ENCODE results near the gene TOM1L2.
A peak's percentile ranks its signal among the peaks of the same experiment; 100 is the strongest.
"Not testable (repeated sequence)": the region's sequence is repeated elsewhere in the genome, so short reads cannot be mapped to it uniquely, and the experiment has no call there.

Gene TOM1L2

DNA sequence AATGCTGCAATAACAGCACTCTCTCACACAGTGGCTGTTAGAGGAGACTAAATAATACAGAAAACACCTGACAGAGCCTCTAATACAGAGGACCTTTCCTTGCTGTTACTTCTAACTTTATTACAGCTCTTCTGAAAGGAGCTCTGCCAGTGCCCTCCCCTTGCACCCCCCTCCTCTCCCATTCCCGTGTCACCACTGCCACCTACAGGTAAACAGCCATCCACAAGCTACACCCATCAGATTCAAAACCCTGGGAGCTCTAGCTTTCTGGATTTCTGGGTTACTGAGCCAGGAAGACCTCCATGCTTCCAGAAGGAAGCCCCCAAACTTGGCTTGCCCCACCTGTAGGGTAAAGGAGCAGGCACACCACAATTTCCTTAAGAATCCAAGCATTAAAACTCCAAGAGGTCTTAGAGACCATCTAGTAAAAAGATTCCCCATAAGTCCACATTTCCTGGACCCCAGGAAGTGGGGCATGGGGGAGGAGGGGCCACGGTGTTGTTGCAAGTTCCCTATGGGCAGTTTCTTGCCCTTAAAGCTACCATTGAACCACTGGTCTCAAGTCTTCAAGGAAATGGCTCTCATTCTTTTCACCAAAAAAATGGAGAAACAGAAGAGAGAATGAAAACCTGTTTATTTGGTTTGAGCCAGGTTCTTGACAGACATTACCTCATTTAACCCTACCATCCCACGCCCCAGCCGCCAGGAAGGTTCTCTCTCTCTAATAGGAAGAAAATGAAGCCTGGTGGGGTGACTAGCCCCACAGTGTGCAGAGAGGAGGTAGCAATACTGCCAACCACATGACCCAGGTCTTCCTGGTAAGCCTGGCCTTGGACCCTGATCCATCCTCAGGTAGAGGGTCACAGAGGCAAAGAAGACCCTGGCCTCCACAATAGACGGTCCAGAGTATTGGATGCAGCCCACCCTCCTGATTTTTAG, 52.8 kb downstream of the TOM1L2 start:
- DNase-seq: peak; percentile 75

DNA sequence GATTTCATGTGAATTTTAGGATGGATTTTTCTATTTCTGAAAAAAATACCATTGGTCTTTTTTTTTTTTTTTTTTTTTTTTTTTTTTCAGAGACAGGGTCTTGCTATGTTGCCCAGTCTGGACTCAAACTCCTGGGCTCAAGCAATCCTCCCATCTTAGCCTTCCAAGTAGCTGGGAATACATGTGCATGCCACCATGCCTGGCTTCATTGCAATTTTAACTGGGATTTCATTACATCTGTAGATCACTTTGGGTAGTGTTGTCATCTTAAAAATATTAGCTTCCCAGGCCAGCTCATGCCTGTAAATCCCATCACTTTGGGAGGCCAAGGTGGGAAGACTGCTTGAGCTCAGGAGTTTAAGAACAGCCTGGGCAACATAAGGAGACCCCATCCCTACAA, 54.8 kb downstream of the TOM1L2 start:
- DNase-seq: no peak

DNA sequence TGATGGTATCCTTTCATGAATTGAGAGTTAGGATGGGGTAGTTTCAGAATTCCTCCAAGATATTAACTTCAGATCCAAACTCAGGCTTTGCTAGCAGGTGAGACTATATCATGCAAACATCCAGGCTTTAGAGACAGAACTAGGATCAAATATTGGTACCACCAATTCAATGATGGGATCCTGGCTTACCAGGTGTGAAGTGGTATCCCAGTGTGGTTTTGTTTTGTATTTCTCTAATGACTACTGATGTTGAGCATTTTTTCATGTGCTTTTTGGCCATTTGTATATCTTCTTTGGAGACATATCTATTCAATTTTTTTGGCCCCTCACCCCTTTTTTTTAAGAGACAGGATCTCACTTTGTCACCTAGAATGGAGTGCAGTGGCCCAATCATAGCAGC, 57.0 kb downstream of the TOM1L2 start:
- DNase-seq: no peak

DNA sequence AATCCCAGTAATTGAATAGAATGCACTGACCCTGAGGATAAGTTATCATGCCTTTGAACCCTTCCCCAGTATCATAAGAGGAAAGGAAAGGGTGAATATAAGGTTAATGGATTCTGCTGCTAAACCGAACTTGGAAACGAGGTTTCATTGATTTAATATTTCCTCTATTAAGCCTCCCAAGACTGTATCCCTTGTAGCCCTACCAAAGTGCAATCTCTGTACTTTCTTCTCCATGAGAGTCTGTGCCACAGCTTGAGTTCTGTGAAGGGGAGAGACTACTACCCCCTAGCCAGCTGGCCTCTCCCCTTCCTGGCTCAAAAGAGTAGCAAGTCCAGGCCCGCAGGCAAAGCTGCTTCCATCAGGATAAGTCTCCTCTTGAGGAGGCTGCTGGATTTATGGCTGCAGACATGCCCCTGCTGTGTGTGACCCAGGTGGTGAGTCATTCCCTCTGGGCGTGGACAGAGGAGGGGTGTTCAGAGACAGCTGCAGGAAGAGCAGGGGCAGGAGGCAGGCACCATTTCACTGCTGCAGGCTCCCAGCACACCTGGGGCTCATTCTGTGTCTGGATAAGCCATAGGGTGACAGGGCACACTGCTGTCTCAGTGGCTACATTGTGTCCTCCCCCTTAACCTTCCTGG, 58.4 kb downstream of the TOM1L2 start:
- peak; percentile 42 for DNase-seq

DNA sequence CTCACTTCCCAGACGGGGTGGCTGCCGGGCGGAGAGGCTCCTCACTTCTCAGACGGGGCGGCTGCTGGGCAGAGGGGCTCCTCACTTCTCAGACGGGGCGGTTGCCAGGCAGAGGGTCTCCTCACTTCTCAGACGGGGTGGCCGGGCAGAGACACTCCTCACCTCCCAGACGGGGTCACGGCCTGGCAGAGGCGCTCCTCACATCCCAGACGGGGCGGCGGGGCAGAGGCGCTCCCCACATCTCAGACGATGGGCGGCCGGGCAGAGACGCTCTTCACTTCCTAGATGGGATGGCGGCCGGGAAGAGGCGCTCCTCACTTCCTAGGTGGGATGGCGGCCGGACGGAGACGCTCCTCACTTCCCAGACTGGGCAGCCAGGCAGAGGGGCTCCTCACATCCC, 59.9 kb downstream of the TOM1L2 start:
- not testable (repeated sequence) for DNase-seq

DNA sequence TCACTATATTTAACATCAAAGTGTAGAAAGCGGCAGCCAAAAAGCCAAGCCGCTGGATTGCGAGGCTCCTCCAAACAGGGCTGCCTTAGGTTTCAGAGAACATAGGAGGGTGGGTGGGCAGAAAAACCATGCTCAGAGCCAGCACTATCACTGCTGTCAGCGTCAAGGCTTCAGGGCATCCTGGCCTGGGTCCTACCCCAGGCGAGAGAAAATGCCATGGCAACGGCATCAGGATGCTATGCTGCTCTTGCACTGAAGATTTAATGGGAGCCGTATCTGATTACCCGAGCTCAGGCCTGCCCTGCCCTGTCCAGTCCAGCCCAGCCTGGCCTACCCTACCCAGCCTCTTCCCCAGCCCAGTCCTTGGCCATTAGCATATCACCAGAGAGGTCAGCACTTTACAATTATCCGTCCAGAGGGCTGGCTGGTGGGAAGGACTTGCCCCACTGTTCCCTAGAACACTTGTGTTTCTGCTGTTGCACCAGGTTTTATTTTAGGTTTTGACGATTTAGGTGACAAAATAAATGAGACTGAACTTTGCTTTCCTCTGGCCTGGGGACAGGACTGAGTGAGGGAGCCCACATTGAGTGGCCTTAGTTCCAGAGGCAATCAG, 61.1 kb downstream of the TOM1L2 start:
- no peak for DNase-seq

DNA sequence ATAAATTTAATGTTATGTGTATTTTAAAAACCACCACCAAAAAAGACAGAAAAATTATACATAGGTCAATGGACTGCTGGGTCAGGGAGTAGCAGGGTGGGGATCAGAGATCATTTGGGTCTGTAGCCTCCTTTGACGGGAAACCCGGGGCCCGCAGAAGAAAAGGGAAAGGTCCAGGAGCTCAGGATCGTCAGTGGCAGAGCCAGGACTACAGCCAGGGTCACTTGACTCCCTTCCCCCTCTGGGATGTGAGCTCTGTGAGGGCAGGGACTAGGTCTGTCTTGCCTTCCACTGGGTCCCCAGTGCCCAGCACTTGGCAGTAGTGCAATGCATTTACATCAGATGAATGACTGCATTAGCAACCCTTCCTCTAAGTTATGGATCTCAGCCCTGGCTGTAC, 62.1 kb downstream of the TOM1L2 start:
- no peak for DNase-seq

DNA sequence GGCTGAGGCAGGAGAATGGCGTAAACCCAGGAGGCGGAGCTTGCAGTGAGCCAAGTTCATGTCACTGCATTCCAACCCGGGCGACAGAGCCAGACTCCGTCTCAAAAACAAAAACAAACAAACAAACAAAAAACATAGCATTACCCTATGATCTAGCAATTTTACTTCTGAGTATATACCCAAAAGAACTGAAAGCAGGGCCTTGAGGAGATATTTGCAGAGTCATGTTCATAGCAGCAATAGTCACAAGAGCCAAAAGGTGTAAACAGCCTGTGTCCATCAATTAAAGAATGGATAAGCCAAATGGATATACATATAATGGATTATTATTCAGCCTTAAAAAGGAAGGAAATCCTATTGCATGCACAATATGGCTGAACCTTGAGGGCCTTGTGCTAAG, 63.1 kb downstream of the TOM1L2 start:
- DNase-seq: no peak

DNA sequence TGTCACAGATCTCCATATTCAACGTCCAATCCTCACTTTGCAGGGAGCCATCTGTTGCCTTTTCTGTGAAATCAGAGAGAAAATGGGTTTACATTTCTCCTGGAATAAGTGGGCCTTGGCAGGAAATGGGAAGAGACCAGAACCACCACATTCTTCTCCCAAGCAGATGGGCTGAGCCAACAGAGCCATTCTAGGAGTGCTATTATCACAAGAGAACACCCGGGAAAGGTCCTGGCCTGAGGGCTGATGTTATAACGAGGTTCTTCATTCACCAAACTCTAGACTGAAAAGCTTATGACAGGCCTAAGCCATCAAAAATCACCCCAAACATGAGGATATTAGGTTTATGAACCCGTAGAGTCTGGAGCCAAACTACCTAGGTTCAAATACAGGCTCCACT, 64.7 kb downstream of the TOM1L2 start:
- DNase-seq: no peak

DNA sequence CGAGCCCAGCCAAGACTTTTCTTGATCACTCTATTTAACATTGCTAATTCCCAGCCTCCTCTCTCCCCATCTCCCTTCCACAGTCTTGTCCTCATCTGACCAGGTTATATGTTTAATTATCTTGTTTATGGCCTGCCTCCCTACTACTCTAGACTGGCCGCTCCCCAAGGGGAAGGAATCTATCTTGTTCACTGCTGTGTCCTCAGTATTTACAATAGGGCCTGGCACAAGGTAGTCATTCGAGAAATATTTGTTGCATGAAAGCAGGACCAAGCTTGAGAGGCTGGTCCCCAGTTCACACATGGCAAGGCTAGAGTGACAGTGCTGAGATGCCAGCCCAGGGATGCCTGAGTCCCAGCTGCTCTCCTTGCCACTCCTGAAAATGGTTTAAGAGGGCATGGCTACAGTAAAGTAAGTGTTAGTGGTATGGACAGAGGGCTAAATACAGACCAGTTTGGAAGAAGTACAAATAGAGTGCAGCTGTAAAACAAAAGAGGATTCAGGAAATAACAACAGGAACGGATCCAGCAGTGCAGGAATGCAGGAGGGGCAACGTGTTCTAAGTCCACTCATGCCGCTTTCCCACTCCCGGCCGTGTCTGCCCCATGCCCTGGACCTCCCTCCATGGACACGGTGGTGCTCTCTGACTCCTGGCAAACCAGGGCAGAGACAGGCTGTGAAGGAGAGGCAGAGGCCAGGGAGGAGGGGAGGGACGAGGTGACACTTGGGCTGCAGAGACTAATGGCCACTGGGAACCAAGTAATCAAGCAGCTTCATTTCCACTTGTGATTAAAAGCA, 65.6 kb downstream of the TOM1L2 start:
- DNase-seq: no peak

DNA sequence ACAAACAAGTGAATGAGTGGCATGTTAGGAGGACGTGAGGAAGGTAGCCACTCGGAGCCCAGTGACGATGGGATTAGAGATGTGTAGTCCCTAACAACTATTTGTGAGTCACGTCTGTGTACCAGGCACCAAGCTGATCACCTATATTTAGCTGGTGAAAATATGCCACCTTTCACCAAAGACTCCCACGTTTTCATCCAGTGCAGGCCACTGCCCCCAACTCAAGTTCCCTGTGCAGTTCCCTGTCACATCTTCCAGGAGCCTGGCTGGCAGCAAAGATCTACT, 67.2 kb downstream of the TOM1L2 start:
- no peak for DNase-seq

DNA sequence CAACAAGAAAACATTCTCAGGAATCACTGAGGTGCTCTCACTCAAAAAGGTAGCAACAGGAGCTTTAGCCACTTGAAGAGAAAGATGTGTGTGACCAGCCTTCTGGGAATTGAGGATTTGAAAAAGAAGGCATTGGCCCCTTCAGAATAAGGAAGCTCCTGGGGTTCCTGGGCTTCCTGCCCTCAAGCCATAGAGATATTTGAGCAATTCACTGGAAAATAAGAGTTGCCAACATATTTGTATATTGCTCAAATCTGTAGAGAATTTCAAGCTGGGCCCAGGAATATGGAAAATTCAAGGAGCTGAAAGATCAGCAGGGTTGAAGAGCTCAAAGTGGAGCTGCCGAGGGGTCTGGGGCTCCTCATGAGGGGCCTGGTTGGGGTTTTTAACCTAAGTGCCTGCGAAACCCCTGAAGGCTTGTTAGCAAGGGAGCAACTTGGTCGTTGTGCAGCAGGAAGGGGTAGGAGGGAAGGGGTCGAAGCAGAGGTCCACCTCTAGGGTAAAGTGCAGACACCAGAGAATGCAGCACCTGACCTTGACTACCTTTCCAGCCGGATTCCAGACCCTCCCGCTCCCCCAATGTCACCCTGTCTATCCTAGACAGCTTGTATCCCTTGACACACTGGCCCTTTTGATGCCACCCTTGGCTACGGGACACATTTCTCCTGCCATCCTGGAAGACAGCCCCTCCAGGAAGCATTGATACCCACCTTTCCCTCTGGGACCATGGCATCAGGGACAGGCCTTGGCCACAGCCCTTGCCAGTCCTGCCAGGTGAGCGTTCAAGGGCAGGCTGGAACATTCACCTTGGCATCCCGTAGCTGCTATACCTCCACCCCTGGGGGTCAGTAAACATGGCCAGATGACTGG, 67.8 kb downstream of the TOM1L2 start:
- DNase-seq: no peak

DNA sequence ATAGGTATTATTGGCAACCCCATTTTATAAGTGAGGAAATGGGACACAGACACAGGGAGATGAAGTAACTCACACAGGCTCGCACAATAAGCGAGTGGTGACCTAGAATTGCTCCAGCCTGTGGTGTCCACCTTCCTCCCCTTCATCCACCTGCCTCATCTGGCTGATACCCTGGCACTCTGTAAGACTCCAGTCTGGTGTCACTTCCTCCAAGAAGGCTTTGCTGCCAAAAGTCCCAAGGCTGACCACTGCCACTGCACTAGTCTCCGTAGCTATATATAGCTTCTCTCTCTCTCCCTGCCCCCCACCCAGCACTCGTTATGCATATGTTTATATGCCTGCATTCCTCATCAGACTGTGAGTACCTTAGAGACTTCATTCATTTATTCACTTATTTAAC, 69.3 kb downstream of the TOM1L2 start:
- DNase-seq: no peak

DNA sequence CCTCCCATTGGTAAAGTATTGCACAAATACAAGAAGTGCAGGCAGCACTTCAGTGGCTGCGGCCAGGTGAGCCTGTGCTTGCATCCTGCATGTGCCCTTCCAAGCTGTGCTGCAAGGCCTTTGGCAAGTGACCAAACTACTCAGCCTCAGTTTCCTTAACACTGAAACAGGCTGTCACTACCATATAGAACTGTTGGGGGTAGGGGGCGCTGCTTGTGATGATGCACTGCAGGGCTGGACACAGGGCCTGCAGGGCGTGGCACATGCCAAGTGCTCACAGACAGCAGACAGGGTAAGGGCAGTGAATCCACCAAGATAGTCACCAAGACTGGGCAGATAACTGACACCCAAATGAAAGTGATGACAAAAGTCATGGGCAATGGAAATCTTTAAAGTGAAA, 69.8 kb downstream of the TOM1L2 start:
- DNase-seq: no peak

DNA sequence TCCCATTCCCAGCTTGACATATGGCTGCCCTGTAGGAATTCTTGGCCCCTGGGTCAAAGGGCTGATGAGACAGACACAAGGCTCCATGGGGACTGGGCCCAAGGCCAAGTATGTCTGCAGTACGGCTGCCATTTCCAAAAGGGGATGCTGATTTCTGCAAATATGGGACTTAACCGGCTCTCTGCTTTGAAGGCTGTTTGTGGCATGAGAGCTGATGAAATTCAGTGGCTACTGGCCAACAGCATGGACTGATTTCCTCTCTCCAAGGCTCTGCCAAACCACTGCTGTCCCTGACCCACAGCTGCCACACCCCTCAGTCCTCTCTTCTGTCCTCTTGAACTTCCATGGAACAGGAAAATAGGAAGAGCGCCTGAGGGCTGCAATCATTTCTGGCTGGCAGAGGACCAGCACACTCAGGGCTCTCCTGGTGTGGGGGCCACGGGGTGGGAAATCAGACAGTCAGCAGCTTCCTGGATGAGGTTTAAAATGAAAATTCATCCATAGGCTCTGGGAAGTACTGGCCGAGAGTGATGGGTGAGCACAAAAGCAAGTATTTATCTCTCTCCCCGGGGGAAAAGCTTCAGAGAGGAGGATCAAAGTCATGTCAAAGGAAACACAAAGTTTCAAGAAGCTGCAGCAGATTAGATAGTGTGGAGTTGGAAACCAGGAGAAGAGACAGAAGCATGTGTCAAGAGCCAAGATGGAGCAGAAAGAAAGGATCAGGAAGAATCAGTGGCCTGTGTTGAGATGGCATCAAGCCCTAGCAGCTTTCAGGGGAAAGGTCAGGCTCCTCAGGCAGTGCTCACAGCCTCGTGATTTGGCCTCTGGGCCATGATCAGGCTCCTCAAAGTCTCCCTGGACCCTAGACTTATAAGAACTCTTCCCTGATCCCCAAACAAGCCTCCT, 71.3 kb downstream of the TOM1L2 start:
- DNase-seq: no peak

DNA sequence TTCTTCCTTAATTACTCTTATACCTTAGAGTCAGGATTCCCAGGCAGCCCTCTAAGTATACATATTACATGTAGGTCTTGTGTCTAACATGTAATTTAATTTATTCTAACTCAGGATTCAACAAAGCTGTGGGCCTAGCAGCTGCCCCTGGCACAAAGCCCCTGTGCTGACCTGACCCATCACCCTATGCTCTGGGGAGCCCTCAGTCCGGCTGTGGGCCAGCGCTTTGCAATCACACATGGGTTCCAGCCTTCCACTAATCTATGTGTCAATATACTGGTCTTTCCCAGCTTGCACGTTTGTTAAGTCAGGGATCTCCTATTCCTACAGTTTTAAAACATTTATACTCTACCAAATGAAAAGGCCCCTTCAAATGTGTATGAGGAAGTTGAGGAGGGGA, 72.7 kb downstream of the TOM1L2 start:
- DNase-seq: no peak

DNA sequence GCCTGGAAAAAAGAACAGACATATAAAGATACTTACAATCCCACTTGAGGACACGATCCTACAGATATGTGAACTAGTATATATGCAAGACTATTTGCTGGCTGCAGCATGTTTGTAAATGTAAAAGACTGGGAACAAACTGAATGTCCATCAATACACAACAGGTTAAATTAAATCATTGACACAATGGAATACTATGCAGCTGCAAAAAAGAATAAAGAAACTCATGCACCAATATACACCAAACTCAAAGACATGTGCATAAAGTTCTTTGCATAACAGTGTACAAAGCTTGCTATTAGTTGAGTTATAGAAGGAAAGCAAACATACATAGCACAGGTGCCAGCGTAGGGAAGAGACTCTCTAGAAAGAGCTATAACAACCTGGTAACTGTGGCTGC, 73.5 kb downstream of the TOM1L2 start:
- no peak for DNase-seq

DNA sequence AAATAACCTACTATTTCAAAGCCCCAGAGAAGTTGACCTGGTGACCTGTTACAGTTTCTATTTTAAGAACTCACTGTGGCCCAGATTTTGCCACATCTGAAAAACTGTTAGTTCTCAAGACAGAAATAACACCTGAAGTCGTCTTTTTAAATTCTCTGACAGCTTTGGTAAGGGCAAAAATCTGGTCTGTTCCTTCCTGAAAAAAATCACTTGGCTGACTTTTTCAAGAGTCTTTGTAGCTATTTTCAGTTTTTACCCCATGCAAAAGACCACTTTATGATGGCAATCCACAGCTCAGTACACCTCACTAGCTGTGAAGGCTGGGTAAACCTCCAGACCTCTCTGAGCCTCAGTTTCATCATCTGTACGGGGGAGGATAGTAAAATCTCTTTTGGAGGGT, 74.8 kb downstream of the TOM1L2 start:
- DNase-seq: no peak

DNA sequence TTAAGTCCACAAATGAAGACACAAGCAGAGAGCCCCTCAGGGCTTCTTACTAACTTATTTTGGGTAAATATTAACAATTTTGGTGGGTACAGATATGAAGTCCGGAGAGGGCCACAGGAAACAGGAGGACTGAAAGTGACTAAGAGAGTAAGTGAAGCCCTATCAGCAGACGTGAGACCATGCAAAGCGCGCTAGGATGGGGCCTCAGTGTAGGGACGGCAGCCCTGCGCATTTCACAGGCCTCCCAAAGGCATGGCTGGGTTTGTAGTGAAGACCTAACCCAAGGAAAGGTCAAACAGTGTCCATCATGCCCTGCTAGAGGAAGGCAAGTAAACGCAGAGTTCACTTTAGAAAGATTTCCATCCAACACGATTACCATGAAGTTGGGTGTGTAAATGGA, 75.5 kb downstream of the TOM1L2 start:
- DNase-seq: no peak

DNA sequence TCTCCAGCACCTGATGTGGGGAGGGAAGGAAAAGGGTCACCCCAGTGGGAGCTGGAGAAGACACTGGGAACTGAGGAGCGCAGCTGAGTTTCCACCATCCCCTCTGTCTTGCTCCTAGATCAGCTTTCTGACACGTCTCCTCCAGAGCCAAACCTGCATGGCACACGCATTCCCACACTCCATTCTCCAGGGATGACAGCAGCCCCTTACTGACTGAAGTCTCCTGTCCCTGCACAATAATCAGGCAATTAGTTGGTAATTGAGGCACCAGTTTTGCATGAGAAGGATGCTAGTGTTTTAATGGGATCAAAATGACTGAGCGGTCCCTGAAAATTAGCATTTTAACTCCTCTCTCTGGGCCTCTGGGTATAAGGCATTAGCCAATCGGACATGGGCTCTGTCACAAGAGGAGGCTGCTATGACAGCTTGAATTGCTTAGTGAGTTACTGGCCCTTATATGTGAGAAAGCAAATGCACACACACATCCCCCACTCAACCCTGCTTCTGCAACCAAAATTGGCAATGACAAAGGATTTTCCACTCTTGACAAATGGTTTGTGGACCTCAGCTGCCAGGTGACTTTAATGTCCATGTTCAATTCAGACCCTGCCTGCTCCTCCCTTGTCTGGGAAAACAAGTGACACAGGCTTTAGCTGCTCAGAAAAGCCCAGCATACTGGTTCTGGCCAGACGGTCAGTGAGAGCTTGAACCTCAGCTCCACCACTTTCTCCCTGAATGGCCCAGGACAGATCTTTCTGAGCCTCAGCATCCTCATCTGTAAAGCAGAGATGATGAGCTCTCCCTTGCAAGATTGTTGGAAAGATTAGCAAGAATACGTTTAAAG, 78.2 kb downstream of the TOM1L2 start:
- no peak for DNase-seq

Measured in activated CD4-positive, alpha-beta T cell treated with anti-CD3 and anti-CD28 coated beads, Interleukin-2, Interleukin-6, amounts not matched to agents 100 ng/mL and 50 ng/mL, durations not matched to agents 16 hours and 8 hours (primary cell).